ENCODE measurements around the gene MDFI.

The MDFI gene

GRCh38 chr6:41630946-41631345 lies 7.3 kb upstream of the MDFI start:
- H3K27ac Mint-ChIP-seq = peak overlapping the region in 1 of 3 experiments; percentile 68
- no peaks in the 10 kb centered on the region for H3K36me3 Mint-ChIP-seq (ENCODE audit: low read depth)
- peaks cover 26% of the 10 kb centered on the region for H3K27me3 Mint-ChIP-seq (ENCODE audit: low read depth)
- peaks cover 68% of the 10 kb centered on the region for H3K4me1 Mint-ChIP-seq
- no peaks in the 10 kb centered on the region for H3K9me3 Mint-ChIP-seq
- TF ChIP-seq CTCF (IDR thresholded peaks at IDR 0.05; ENCODE audit: unreplicated experiment in 3 of 3) = no peak
- no peak overlapping the region for H3K4me3 Mint-ChIP-seq

DNA sequence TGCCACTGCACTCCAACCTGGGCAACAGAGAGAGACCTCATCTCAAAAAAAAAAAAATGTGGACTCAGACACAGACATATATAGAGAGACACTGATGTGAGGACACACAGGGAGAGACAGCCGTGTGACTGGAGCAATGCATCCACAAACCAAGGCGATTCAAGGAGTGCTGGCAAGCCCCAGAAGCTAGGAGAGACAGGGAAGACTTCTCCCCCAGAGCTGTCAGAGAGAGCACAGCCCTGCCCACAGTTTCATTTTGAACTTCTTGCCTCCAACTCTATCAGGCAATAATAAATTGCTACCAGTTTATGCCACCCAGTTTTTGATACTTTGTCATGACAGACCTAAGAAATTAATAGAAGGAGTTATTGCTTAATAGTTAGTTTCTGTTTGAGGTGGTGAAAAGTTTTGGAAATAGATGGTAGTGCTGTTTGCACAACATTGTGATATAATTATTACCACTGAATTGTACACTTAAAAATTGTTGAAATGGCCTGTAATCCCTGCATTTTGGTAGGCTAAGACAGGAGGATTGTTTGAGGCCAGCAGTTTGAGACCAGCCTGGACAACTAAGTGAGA lies 5.1 kb upstream of the MDFI start:
- Mint-ChIP-seq H3K4me1 (peaks cover 57% of the 10 kb centered on the region), H3K27ac (peak overlapping the region; percentile 16 to 88 (median 82)), H3K9me3 (no peaks in the 10 kb centered on the region), H3K36me3 (ENCODE audit: low read depth) (no peaks in the 10 kb centered on the region), H3K4me3 (peak overlapping the region in 1 of 3 experiments; percentile 33), H3K27me3 (ENCODE audit: low read depth) (peaks cover 35% of the 10 kb centered on the region)
- no peak for TF ChIP-seq CTCF (IDR thresholded peaks at IDR 0.05; ENCODE audit: unreplicated experiment in 3 of 3)

DNA sequence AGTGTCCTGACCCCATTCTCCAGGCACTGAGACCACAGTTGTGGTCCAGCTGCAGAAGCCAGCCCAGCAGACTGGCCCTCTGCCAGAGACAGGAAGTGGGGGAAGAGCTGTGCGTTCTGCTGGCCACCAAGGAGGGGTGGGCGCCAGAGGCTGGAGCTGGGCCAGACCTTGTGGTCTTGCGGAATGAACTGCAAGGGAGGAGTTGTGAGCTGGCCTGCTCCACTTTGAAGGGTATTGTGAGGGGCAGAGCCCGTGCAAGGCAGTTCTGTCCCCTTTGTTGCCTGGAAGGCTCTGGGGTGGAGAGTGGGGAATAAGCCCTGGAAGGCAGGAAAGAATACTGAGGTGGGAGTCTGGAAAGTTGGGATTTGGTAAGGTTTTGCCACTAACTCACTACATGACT lies 3.6 kb upstream of the MDFI start:
- no peaks in the 10 kb centered on the region for H3K36me3 Mint-ChIP-seq (ENCODE audit: low read depth)
- H3K4me3 Mint-ChIP-seq = peak overlapping the region; percentile 66 to 78 (median 72)
- H3K27ac Mint-ChIP-seq = peak overlapping the region; percentile 82 to 96 (median 88)

DNA sequence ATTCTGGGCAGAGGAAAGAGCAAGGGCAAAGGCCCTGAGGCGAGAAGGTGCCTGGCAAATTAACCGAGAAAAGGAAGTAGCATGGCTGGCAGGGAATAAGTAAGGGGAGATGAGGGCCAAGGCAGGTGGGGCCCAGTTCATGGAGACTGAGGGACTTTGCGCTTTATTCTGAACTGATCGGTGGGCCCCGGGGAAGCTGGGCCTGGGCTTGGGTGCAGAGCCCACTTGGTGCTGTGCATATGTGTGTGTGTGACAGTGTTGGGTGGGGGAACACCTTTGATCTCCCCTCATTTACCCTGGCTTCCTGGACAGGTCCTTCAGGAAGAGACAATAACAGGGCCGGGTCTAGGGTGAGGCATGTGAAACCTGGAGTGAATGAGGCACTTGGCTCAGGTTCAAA lies 2.9 kb upstream of the MDFI start:
- peak overlapping the region; percentile 82 to 96 (median 88) for H3K27ac Mint-ChIP-seq
- TF ChIP-seq CTCF (IDR thresholded peaks at IDR 0.05; ENCODE audit: unreplicated experiment in 3 of 3) = no peak
- peak overlapping the region; percentile 67 to 78 (median 70) for H3K4me3 Mint-ChIP-seq
- H3K9me3 Mint-ChIP-seq = no peaks in the 10 kb centered on the region
- H3K36me3 Mint-ChIP-seq (ENCODE audit: low read depth) = no peaks in the 10 kb centered on the region
- H3K4me1 Mint-ChIP-seq = peaks cover 71% of the 10 kb centered on the region
- H3K27me3 Mint-ChIP-seq (ENCODE audit: low read depth) = peaks cover 38% of the 10 kb centered on the region

More for the DNA sequence above, 3.6 kb upstream of the MDFI start:
- H3K27me3 Mint-ChIP-seq (ENCODE audit: low read depth) = peaks cover 37% of the 10 kb centered on the region
- H3K4me1 Mint-ChIP-seq = peaks cover 64% of the 10 kb centered on the region
- H3K9me3 Mint-ChIP-seq = no peaks in the 10 kb centered on the region
- no peak for TF ChIP-seq CTCF (IDR thresholded peaks at IDR 0.05; ENCODE audit: unreplicated experiment in 3 of 3)

DNA sequence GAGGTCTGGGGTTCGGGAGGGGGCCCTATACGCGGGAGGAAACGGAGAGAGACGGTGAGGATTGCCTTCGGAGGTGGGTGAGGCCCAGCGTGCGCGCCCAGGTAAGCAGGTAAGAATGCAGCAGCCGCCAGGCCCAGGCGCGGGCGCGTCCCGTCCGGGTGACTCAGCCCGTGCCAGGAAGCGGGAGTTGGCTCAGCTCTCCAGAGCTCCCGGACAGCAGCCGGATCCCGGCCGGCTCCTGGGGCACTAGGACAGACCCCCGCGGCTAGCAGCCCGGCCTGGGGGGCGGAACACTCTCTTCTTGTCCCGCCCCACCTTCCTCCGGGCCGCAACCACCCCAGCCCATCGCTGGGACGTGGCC lies 1.5 kb upstream of the MDFI start:
- no peak for TF ChIP-seq CTCF (IDR thresholded peaks at IDR 0.05; ENCODE audit: unreplicated experiment in 3 of 3)
- H3K9me3 Mint-ChIP-seq = no peaks in the 10 kb centered on the region
- peaks cover 9% of the 10 kb centered on the region for H3K36me3 Mint-ChIP-seq (ENCODE audit: low read depth)
- peak overlapping the region; percentile 82 to 97 (median 86) for H3K27ac Mint-ChIP-seq
- H3K27me3 Mint-ChIP-seq (ENCODE audit: low read depth) = peaks cover 39% of the 10 kb centered on the region
- peak overlapping the region; percentile 84 to 90 (median 86) for H3K4me3 Mint-ChIP-seq
- peaks cover 73% of the 10 kb centered on the region for H3K4me1 Mint-ChIP-seq

Measured in nephron (organoid).